Common myeloid progenitor, CD34-positive (primary cell): Measurements from ENCODE around the gene TMUB2.

Experiments used
- CTCF ChIA-PET: fragments of 350-600 bp; sonication (Branson Sonifier 250); formaldehyde crosslinking; loops from one replicate; lab custom pipeline; 2021; ENCODE audit warnings: antibody characterized with exemption; lab: Charles Lee
- POLR2A ChIA-PET: fragments of 350-600 bp; sonication (Branson Sonifier 250); formaldehyde crosslinking; loops from one replicate; lab custom pipeline; 2021; ENCODE audit warnings: antibody characterized with exemption; lab: Charles Lee
- DNase-seq, 3 donors: peaks; one replicate each; pipeline versions ENCODE4 v3.0.0 to v3.0.0-alpha.2; 2013
- H3K27ac ChIP-seq, 2 experiments: 1 replicate in 1 of 2; 2 replicates in 1 of 2; pipeline ENCODE4 v1.7.0; 2013; ENCODE audit warnings: inconsistent platforms in 2 of 2, low read length in 2 of 2, mild to moderate bottlenecking in 2 of 2, low read depth in 1 of 2, moderate library complexity in 1 of 2; ENCODE audit not compliant: severe bottlenecking in 2 of 2, insufficient read depth in 1 of 2, poor library complexity in 1 of 2
- H3K27me3 ChIP-seq, 5 experiments: replicated peaks in 2 of 5; 1 replicate in 3 of 5; 2 replicates in 2 of 5; pipeline versions ENCODE4 v1.6.1 to v1.7.0; 2013; ENCODE audit warnings: low read length in 4 of 5, mild to moderate bottlenecking in 2 of 5, moderate library complexity in 2 of 5, inconsistent platforms in 1 of 5; ENCODE audit not compliant: insufficient read depth in 5 of 5, control insufficient read depth in 4 of 5
- H3K36me3 ChIP-seq, 4 experiments: 1 replicate in 2 of 4; 2 replicates in 2 of 4; pipeline versions ENCODE4 v1.6.1 to v1.7.0; 2013; ENCODE audit warnings: low read length in 3 of 4, control low read depth in 1 of 4, mild to moderate bottlenecking in 1 of 4; ENCODE audit not compliant: control insufficient read depth in 4 of 4, insufficient read depth in 4 of 4
- H3K4me1 ChIP-seq, 4 experiments: 1 replicate in 3 of 4; 2 replicates in 1 of 4; pipeline versions ENCODE4 v1.6.1 to v1.7.1; 2013; ENCODE audit warnings: low read length in 3 of 4, mild to moderate bottlenecking in 3 of 4, control low read depth in 1 of 4, inconsistent platforms in 1 of 4, moderate library complexity in 1 of 4; ENCODE audit not compliant: control insufficient read depth in 4 of 4, insufficient read depth in 4 of 4; ENCODE audit errors: control extremely low read depth in 1 of 4
- H3K4me3 ChIP-seq, 7 experiments: 1 replicate in 4 of 7; 2 replicates in 3 of 7; pipeline versions ENCODE4 v1.5.1 to v1.7.0; 2013; ENCODE audit warnings: mild to moderate bottlenecking in 7 of 7, low read length in 6 of 7, moderate library complexity in 6 of 7, inconsistent platforms in 2 of 7, low read depth in 2 of 7, control low read depth in 1 of 7; ENCODE audit not compliant: insufficient read depth in 4 of 7, control insufficient read depth in 1 of 7; ENCODE audit errors: extremely low read depth in 1 of 7
- H3K9me3 ChIP-seq, 5 experiments: 1 replicate in 4 of 5; 2 replicates in 1 of 5; pipeline versions ENCODE4 v1.6.1 to v1.7.1; 2013; ENCODE audit warnings: low read length in 4 of 5, mild to moderate bottlenecking in 2 of 5, inconsistent platforms in 1 of 5, low read depth in 1 of 5, moderate library complexity in 1 of 5; ENCODE audit not compliant: control insufficient read depth in 4 of 5, insufficient read depth in 2 of 5; ENCODE audit errors: control extremely low read depth in 1 of 5
- WGBS: methylation state at CpG from one replicate; pipeline ENCODE4 v1.1.5; 2013; ENCODE audit not compliant: insufficient coverage; 5-methylcytosine and 5-hydroxymethylcytosine counted together

TMUB2 gene

DNA sequence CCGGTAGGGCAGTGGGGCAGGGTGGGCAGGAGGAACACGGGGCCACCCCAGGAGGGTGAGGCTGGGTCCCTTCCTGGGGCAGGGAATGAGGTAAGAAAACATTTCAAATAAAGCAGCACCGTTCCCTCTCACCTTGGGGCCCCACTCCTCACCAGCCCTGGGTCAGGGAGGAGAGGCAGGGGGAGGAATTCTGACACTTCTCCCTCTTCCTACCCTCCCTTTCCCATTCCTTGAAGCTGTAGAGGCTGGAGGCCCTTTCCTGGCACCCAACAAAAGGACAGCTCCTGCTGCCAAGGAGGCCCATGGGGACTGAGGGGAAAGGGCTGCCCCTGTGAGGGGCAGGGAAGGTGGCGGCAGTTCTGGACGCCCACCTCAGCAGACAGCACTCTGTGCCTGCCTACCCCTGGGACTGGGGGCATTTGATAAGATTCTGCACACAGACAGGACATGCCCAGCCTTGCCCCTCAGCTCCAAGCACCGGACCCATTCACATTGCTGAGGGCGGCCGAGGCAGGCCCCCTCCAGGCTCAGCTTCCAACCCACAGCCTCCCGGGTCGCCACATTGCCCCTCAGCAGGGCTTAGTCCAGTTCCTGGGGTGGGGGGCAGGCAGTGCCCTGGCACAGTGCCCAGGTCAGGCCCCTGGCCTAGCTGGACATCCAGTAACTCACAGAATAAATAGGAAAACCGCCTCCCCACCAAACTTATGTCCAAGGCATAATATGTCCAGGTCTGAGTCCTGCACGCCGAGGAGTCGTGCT, 6.7 kb downstream of the TMUB2 start:
- no peak for DNase-seq
- H3K4me3 ChIP-seq, result no peak overlapping the region
- H3K36me3 ChIP-seq, result peaks cover 9 to 76% (median 60%) of the 10 kb centered on the region in 4 experiments
- peaks cover 2 to 17% (median 15%) of the 10 kb centered on the region in 4 experiments for H3K4me1 ChIP-seq
- H3K27me3 ChIP-seq, result no peaks in the 10 kb centered on the region
- H3K27ac ChIP-seq, result peak overlapping the region in 1 of 2 experiments; percentile 34
- CTCF ChIA-PET, result interaction anchor here (0.7 kb wide), 1 partner anchor 25 kb away, joined by 3 read pairs; no protein-coding TSS in a partner anchor
- H3K9me3 ChIP-seq, result no peaks in the 10 kb centered on the region
- POLR2A ChIA-PET, result no interaction called here
- 97% methylated on average over 9 of the region's 14 CpGs for WGBS

DNA sequence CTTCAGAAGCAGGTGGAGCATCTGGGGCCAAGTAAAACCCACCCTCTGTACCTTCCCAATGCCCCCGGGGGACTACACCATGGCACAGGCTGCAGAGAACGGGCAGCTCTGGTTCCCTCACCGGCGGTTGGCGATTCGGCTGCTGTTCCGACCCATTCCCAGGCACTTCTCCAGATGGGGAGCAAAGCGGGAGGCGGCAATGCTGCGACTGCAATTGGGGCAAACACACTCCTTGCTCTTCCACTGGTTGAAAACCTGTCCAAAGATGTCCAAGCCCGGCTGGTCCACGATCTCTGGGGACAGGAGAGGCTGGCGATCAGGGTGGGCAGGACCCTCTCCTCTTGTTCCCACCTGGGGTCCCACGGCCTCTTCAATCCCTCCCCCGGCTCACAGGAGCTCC, 10.3 kb downstream of the TMUB2 start:
- Histone ChIP-seq H3K4me3 (peak overlapping the region in 1 of 7 experiments; percentile 4), H3K27me3 (no peaks in the 10 kb centered on the region), H3K4me1 (peaks cover 6 to 27% (median 26%) of the 10 kb centered on the region in 4 experiments), H3K9me3 (no peaks in the 10 kb centered on the region), H3K27ac (peak overlapping the region; percentile 72 to 92), H3K36me3 (peaks cover 9 to 51% (median 42%) of the 10 kb centered on the region in 4 experiments)
- WGBS, result 94% methylated on average over 15 of the region's 15 CpGs
- CTCF ChIA-PET, result interaction anchor here (0.8 to 2.4 kb wide), 4 partner anchors 8 to 128 kb away, joined by 3 to 21 read pairs (median 6); partner anchors contain the start of gene SLC25A39
- POLR2A ChIA-PET, result no interaction called here
- no peak for DNase-seq

DNA sequence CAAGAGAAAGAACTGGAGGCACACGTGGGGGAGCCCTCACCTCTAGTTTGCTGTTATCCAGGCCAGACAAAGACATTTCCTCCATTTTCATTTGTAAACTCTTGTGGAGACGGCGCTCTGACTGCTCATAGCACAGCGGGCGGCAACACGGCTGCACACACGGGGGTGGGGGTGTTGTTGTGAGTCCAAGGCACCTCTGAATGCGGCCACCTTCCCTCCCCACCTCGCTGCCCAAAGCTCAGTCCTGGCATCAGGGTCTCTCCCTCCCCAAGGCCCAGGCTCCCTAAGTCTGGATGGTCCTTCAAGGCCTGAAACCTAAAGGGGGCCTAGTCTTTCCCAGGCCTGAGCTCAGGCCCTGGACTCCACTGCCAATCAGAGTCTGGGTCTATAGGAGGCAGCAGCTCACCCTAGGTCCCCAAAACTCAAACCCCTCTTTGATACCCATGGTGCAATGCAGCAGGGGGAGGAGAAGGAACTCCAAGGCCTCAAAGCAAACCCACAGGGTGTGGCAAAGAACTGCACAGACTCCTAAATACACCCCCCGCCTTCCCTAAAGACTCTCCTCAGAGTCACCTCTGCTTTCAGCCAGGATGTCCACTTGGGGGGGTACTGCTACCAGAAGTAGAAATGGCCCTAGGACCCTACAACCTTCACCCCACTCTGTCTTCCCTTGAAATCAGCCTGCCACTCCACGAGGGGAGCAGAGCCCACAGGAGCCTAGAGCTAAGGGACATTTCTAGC, 11.4 kb downstream of the TMUB2 start:
- Histone ChIP-seq H3K36me3 (peaks cover 9 to 43% (median 36%) of the 10 kb centered on the region in 4 experiments), H3K27ac (peak overlapping the region; percentile 72 to 92), H3K9me3 (no peaks in the 10 kb centered on the region), H3K4me1 (peaks cover 6 to 33% (median 32%) of the 10 kb centered on the region in 4 experiments), H3K27me3 (no peaks in the 10 kb centered on the region), H3K4me3 (peak overlapping the region; percentile 72 to 87 (median 78))
- WGBS, result 54% methylated on average over 7 of the region's 11 CpGs
- ChIA-PET CTCF (interaction anchor here (0.9 to 2.4 kb wide), 8 partner anchors 9 to 148 kb away, joined by 3 to 21 read pairs (median 5); partner anchors contain the start of genes SLC25A39 and TMUB2), POLR2A (interaction anchor here (1.4 to 2.0 kb wide), 3 partner anchors 12 to 147 kb away, joined by 6 to 14 read pairs (median 11); partner anchors contain the start of genes GRN and TMUB2)
- DNase-seq, result peak; percentile 83 to 88 (median 86)

DNA sequence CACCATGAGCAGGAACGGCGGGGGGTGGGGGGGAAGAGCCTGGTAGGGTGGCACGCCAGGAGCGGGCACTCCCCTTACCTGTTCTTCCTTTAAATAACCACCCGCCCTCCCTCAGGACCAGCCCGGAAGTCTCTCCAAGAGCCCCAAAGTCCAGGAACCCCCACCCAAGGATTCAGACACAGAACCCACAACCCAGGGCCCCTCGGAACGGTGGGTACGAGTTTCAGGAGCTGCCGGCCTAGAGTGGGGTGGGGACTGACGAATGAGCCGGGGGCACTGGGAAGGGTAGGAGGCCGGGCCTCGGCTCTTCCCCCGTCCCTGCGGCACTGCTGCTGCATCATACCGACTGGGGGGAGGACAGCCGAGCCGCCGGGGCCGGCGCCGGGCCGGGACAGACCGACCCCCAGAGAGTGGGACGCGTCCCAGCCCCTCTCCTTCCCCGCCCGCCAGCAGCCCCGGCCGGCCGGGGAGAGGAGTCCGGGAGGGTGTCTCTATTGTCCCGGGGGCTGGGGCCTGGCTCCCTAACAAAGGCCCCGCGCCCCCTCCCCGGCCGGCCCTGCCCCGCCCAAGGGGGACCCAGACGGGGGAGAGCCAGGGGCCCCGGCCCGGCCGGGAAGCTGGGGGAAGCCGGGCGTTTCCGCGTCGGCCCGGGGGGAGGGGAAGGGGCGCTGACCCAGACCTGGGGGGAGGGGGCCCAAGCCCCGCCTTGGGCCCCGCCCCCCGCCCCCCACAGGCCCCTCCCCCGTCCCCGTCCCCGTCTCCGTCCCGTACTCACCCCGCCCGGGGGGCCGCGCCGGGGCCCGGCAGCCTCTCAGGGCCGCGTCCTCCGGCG, 12.2 kb downstream of the TMUB2 start:
- ChIA-PET CTCF (interaction anchor here (0.9 to 2.4 kb wide), 8 partner anchors 10 to 147 kb away, joined by 3 to 21 read pairs (median 5); partner anchors contain the start of genes SLC25A39 and TMUB2), POLR2A (interaction anchor here (0.8 to 2.0 kb wide), 4 partner anchors 12 to 146 kb away, joined by 3 to 14 read pairs (median 8); partner anchors contain the start of genes GRN and TMUB2)
- Histone ChIP-seq H3K27me3 (no peaks in the 10 kb centered on the region), H3K9me3 (no peaks in the 10 kb centered on the region), H3K4me3 (peak overlapping the region; percentile 72 to 87 (median 78)), H3K36me3 (peaks cover 9 to 35% (median 31%) of the 10 kb centered on the region in 4 experiments), H3K27ac (peak overlapping the region; percentile 72 to 92), H3K4me1 (peaks cover 6 to 40% (median 40%) of the 10 kb centered on the region in 4 experiments)
- peak; percentile 56 to 72 (median 60) for DNase-seq
- 0% methylated on average over 16 of the region's 68 CpGs for WGBS

DNA sequence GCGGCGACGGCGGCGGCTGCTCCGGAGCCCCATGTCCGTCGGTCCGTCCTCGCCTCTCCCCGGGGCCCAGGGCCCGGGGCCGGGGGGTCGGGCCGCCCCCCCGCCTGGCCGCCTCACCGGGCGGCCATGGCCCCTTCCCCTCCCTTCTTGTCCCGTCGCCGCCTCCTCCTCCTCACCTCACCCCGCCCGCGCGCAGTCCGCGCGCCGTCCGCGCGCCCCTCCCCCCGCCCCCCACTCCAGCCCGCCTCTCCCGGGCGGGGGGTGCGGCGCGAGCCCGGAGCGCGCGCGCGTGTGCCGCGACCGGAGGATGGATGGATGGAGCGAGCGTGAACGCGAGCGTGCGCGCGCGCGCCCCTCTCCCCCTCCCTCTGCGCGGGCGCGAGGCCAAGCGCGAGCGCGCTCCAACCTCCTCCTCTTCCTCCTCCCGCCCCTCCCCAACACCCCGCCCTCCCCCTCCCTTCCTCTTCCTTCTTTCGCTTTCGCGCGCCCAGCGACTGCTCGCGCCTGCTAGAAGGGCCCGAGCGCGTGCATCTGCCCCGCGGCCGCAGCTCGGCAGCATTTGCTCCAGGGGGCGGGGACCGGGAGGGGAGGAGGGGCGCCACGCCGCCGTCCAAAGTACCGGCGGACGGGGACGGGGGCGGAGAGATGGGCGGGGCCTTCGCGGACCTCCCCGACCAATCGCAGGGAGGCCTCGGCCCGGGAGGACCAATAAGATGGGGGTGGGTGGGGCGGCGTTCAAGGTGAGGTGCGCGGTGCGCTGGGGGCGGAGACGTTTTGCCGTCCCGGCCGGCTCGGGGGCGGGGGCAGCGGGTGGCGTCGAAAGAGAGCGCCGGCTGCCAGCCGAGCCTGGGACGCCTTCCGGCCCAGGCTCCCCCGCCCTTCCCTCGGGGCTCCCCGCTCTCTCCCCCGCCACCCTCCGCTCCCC, 13.0 kb downstream of the TMUB2 start, which contains the start of gene ATXN7L3:
Gene ATXN7L3, minus strand, starts transcription at position 332 of the 925 bp plus-strand sequence. CDS start 1,814 bp downstream, outside the sequence.
- peaks cover 5 to 26% (median 23%) of the 10 kb centered on the region in 4 experiments for H3K36me3 ChIP-seq
- H3K4me3 ChIP-seq, result peak within 1 kb of the TSS; percentile 72 to 95 (median 82)
- H3K27ac ChIP-seq, result peak within 1 kb of the TSS; percentile 72 to 92
- DNase-seq, result peak; percentile 98 to 99 (median 99)
- no peaks in the 10 kb centered on the region for H3K9me3 ChIP-seq
- POLR2A ChIA-PET, result interaction anchor here (0.5 to 2.0 kb wide), 6 partner anchors 13 to 437 kb away, joined by 3 to 14 read pairs (median 4); partner anchors contain the start of genes GRN and TMUB2
- H3K27me3 ChIP-seq, result no peaks in the 10 kb centered on the region
- peaks cover 6 to 49% (median 45%) of the 10 kb centered on the region in 4 experiments for H3K4me1 ChIP-seq
- CTCF ChIA-PET, result interaction anchor here (2.7 to 3.0 kb wide), 2 partner anchors 11 to 17 kb away, joined by 12 to 25 read pairs; no protein-coding TSS in a partner anchor
- WGBS, result 0% methylated on average over 37 of the region's 126 CpGs
